ENCODE measurements around the gene CORO2B. TPM values are rescaled to one million over a fixed set of nuclear protein-coding genes. Genes with fewer than 3 reads are reported as not detected.

CORO2B gene
- total and polyA plus RNA-seq, 8 donors: 3.0 to 27.7 (median 21.0) TPM

DNA sequence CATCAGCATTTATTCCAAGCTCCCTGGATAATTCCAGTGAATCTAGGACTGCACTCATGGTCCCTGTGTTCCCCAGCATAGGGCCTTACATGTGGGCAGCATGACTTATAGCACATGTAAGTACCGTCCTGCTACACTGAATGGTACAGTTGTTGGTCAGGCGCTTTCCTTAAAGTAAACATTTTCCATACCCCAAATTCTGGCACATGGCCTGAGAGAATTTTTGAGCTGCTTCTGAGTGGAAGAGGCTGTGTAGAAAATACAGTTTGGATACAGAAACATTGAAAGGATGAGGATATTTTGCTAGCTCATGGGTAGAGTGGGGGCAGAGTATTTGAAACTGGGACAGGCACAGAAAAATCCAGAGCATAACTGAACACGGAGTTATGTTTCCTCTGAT lies 27.6 kb downstream of the CORO2B start:
- H3K4me3 ChIP-seq: no peak overlapping the region
- H3K27ac ChIP-seq: no peak overlapping the region
- no peaks in the 10 kb centered on the region for H3K36me3 ChIP-seq
- H3K4me1 ChIP-seq: peaks cover 4 to 5% of the 10 kb centered on the region in 2 donors
- DNase-seq (peak in 2 of 4 donors; percentile 64 to 68), ATAC-seq (no peak)
- H3K27me3 ChIP-seq: no peaks in the 10 kb centered on the region
- intact Hi-C loops (cut with DNase I): no loop called here
- TF ChIP-seq, protein P1, sequence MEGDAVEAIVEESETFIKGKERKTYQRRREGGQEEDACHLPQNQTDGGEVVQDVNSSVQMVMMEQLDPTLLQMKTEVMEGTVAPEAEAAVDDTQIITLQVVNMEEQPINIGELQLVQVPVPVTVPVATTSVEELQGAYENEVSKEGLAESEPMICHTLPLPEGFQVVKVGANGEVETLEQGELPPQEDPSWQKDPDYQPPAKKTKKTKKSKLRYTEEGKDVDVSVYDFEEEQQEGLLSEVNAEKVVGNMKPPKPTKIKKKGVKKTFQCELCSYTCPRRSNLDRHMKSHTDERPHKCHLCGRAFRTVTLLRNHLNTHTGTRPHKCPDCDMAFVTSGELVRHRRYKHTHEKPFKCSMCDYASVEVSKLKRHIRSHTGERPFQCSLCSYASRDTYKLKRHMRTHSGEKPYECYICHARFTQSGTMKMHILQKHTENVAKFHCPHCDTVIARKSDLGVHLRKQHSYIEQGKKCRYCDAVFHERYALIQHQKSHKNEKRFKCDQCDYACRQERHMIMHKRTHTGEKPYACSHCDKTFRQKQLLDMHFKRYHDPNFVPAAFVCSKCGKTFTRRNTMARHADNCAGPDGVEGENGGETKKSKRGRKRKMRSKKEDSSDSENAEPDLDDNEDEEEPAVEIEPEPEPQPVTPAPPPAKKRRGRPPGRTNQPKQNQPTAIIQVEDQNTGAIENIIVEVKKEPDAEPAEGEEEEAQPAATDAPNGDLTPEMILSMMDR (IDR thresholded peaks at IDR 0.05): no peak
- peaks cover 0 to 2% of the 10 kb centered on the region in 2 donors for H3K9me3 ChIP-seq

DNA sequence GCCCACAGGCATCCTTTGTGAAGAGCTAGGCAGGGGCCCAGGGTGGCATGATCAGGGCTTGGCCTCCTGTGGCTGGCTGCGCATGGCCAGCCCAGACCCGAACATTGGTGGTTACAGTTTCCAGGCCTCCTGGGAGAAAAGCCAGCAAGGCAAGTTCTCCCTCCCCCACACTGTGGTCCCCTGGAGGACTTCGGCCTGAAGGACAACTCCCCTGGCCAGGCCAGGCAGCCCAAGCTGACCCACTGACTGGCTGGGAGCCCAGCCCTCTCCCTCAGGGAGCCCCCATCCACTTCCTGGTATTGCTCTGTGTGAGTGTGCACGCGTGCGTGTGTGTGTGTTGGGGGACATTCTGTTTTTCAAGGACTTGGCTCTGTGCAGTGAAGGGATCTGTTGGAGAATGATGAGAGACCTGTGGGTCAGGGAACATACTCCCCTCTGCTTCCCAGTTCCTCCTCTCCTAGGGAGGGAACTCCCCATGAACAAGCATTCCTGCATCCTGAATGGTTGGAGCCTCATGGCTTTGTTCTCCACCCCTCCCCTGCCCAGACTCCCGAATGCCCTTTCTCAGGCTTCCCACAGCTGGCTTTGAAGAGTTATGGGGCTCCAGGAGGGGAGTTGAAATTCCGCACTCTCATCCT lies 29.5 kb downstream of the CORO2B start:
- TF ChIP-seq, protein P1 (IDR thresholded peaks at IDR 0.05): no peak
- H3K27ac ChIP-seq: no peak overlapping the region
- ATAC-seq (peak; percentile 31), DNase-seq (peak in 2 of 4 donors; percentile 44 to 73)
- H3K4me1 ChIP-seq: peaks cover 4 to 5% of the 10 kb centered on the region in 2 donors
- intact Hi-C loops (cut with DNase I): no loop called here
- H3K4me3 ChIP-seq: no peak overlapping the region
- H3K36me3 ChIP-seq: no peaks in the 10 kb centered on the region
- H3K9me3 ChIP-seq: peaks cover 0 to 2% of the 10 kb centered on the region in 2 donors
- H3K27me3 ChIP-seq: no peaks in the 10 kb centered on the region

DNA sequence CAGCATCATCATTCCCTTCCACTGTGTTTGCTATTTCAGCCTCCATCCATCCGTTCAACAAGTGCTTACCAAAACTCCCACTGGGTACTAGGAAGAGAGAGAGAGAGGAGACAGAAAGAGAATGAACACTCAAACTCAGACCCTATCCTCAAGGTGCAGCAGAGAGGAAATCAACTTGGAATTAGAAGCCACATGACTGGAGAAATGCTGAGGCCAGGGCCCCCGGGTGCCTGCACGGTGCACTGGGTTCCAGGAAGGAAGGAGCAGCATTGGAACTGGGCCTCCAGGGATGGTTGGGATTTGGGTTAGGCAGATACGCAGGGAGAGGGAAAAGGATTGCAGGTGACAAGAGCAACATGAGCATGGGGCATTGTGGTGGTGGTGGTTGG lies 30.0 kb downstream of the CORO2B start:
- peaks cover 0 to 2% of the 10 kb centered on the region in 2 donors for H3K9me3 ChIP-seq
- DNase-seq: no peak
- no peaks in the 10 kb centered on the region for H3K36me3 ChIP-seq
- no peak overlapping the region for H3K4me3 ChIP-seq
- no peak overlapping the region for H3K27ac ChIP-seq
- TF ChIP-seq, protein P1 (IDR thresholded peaks at IDR 0.05): no peak
- H3K27me3 ChIP-seq: no peaks in the 10 kb centered on the region
- peaks cover 4 to 5% of the 10 kb centered on the region in 2 donors for H3K4me1 ChIP-seq
- intact Hi-C loops (cut with DNase I): no loop called here
- ATAC-seq: no peak

DNA sequence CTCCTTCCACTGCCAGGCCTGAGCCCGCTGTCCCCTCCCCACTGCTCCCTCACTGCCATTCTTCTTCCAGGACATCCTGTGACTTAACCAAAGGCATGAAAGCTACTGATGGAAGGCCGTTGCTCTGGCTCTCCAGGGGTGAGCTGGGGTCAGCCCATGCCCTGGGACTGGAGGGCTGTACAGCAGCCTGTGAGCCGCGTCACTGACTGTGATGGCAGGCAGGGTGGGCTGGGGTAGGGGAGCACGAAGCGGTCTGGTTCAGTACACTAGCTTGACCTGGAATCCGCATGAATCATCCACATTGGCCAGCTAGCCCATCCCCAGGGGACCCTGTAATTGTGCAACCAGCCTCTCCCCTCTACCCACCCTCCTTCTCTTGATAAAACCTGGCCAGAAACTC lies 30.8 kb downstream of the CORO2B start:
- H3K4me3 ChIP-seq: no peak overlapping the region
- peaks cover 5 to 8% of the 10 kb centered on the region in 2 donors for H3K4me1 ChIP-seq
- no peaks in the 10 kb centered on the region for H3K27me3 ChIP-seq
- TF ChIP-seq, protein P1 (IDR thresholded peaks at IDR 0.05): no peak
- H3K27ac ChIP-seq: no peak overlapping the region
- ATAC-seq (no peak), DNase-seq (peak in 1 of 4 donors; percentile 76)
- H3K36me3 ChIP-seq: no peaks in the 10 kb centered on the region
- intact Hi-C loops (cut with DNase I): no loop called here
- H3K9me3 ChIP-seq: peaks cover 0 to 2% of the 10 kb centered on the region in 2 donors

DNA sequence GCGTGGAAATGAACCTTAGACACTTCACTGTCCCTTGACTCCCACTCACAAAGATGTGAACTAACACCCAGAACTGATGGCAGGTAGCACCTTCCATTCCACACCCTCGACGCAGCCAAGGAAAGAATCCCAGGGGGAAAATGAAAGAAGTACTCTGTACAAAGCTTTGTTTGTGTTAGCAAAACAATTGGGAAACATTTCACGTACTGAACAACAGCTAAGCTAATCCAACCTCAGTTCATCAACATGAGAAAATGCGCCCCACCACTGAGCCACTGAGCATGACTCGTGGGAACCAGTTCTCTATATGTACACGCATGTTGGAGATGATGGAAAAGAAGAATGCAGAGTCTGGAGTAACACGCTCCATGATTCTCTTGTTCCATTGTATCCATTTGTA lies 32.0 kb downstream of the CORO2B start:
- DNase-seq: no peak
- H3K4me3 ChIP-seq: no peak overlapping the region
- intact Hi-C loops (cut with DNase I): no loop called here
- no peak overlapping the region for H3K27ac ChIP-seq
- no peak for ATAC-seq
- no peaks in the 10 kb centered on the region for H3K36me3 ChIP-seq
- H3K4me1 ChIP-seq: peaks cover 6 to 9% of the 10 kb centered on the region in 2 donors
- no peaks in the 10 kb centered on the region for H3K27me3 ChIP-seq
- TF ChIP-seq, protein P1 (IDR thresholded peaks at IDR 0.05): no peak
- peaks cover 0 to 2% of the 10 kb centered on the region in 2 donors for H3K9me3 ChIP-seq
